Common myeloid progenitor, CD34-positive (primary cell): ENCODE data around the gene SHROOM2.
A peak's percentile ranks its signal among the peaks of the same experiment; 100 is the strongest.

Experiments
- CTCF ChIA-PET: fragments of 350-600 bp; sonication (Branson Sonifier 250); formaldehyde crosslinking; loops from one replicate; lab custom pipeline; 2021; ENCODE audit warnings: antibody characterized with exemption; lab: Charles Lee
- POLR2A ChIA-PET: fragments of 350-600 bp; sonication (Branson Sonifier 250); formaldehyde crosslinking; loops from one replicate; lab custom pipeline; 2021; ENCODE audit warnings: antibody characterized with exemption; lab: Charles Lee
- DNase-seq, 3 donors: peaks; one replicate each; pipeline versions ENCODE4 v3.0.0 to v3.0.0-alpha.2; 2013
- H3K27ac ChIP-seq, 2 experiments: 1 replicate in 1 of 2; 2 replicates in 1 of 2; pipeline ENCODE4 v1.7.0; 2013; ENCODE audit warnings: inconsistent platforms in 2 of 2, low read length in 2 of 2, mild to moderate bottlenecking in 2 of 2, low read depth in 1 of 2, moderate library complexity in 1 of 2; ENCODE audit not compliant: severe bottlenecking in 2 of 2, insufficient read depth in 1 of 2, poor library complexity in 1 of 2
- H3K27me3 ChIP-seq, 5 experiments: replicated peaks in 2 of 5; 1 replicate in 3 of 5; 2 replicates in 2 of 5; pipeline versions ENCODE4 v1.6.1 to v1.7.0; 2013; ENCODE audit warnings: low read length in 4 of 5, mild to moderate bottlenecking in 2 of 5, moderate library complexity in 2 of 5, inconsistent platforms in 1 of 5; ENCODE audit not compliant: insufficient read depth in 5 of 5, control insufficient read depth in 4 of 5
- H3K36me3 ChIP-seq, 4 experiments: 1 replicate in 2 of 4; 2 replicates in 2 of 4; pipeline versions ENCODE4 v1.6.1 to v1.7.0; 2013; ENCODE audit warnings: low read length in 3 of 4, control low read depth in 1 of 4, mild to moderate bottlenecking in 1 of 4; ENCODE audit not compliant: control insufficient read depth in 4 of 4, insufficient read depth in 4 of 4
- H3K4me1 ChIP-seq, 4 experiments: 1 replicate in 3 of 4; 2 replicates in 1 of 4; pipeline versions ENCODE4 v1.6.1 to v1.7.1; 2013; ENCODE audit warnings: low read length in 3 of 4, mild to moderate bottlenecking in 3 of 4, control low read depth in 1 of 4, inconsistent platforms in 1 of 4, moderate library complexity in 1 of 4; ENCODE audit not compliant: control insufficient read depth in 4 of 4, insufficient read depth in 4 of 4; ENCODE audit errors: control extremely low read depth in 1 of 4
- H3K4me3 ChIP-seq, 7 experiments: 1 replicate in 4 of 7; 2 replicates in 3 of 7; pipeline versions ENCODE4 v1.5.1 to v1.7.0; 2013; ENCODE audit warnings: mild to moderate bottlenecking in 7 of 7, low read length in 6 of 7, moderate library complexity in 6 of 7, inconsistent platforms in 2 of 7, low read depth in 2 of 7, control low read depth in 1 of 7; ENCODE audit not compliant: insufficient read depth in 4 of 7, control insufficient read depth in 1 of 7; ENCODE audit errors: extremely low read depth in 1 of 7
- H3K9me3 ChIP-seq, 5 experiments: 1 replicate in 4 of 5; 2 replicates in 1 of 5; pipeline versions ENCODE4 v1.6.1 to v1.7.1; 2013; ENCODE audit warnings: low read length in 4 of 5, mild to moderate bottlenecking in 2 of 5, inconsistent platforms in 1 of 5, low read depth in 1 of 5, moderate library complexity in 1 of 5; ENCODE audit not compliant: control insufficient read depth in 4 of 5, insufficient read depth in 2 of 5; ENCODE audit errors: control extremely low read depth in 1 of 5
- WGBS: methylation state at CpG from one replicate; pipeline ENCODE4 v1.1.5; 2013; ENCODE audit not compliant: insufficient coverage; 5-methylcytosine and 5-hydroxymethylcytosine counted together

Gene SHROOM2

GRCh38 chrX:9903146-9903545 lies 116.9 kb downstream of the SHROOM2 start:
- Histone ChIP-seq H3K9me3 (no peaks in the 10 kb centered on the region), H3K27me3 (no peaks in the 10 kb centered on the region), H3K4me1 (no peaks in the 10 kb centered on the region), H3K4me3 (no peak overlapping the region), H3K27ac (no peak overlapping the region), H3K36me3 (no peaks in the 10 kb centered on the region)
- ChIA-PET CTCF (no interaction called here), POLR2A (interaction anchor here (0.6 kb wide), 1 partner anchor 150 kb away, joined by 3 read pairs; no protein-coding TSS in a partner anchor)
- DNase-seq, result no peak
- WGBS, result 96% methylated on average over 4 of the region's 5 CpGs

GRCh38 chrX:9905288-9905687 lies 119.1 kb downstream of the SHROOM2 start:
- no peaks in the 10 kb centered on the region for H3K9me3 ChIP-seq
- ChIA-PET POLR2A (no interaction called here), CTCF (no interaction called here)
- no peaks in the 10 kb centered on the region for H3K36me3 ChIP-seq
- H3K27me3 ChIP-seq, result no peaks in the 10 kb centered on the region
- H3K4me1 ChIP-seq, result no peaks in the 10 kb centered on the region
- no peak for DNase-seq
- H3K4me3 ChIP-seq, result no peak overlapping the region
- no peak overlapping the region for H3K27ac ChIP-seq
- WGBS, result 87% methylated on average over 17 of the region's 17 CpGs

- no peaks in the 10 kb centered on the region for H3K9me3 ChIP-seq
- no peaks in the 10 kb centered on the region for H3K4me1 ChIP-seq
- no peaks in the 10 kb centered on the region for H3K27me3 ChIP-seq
- ChIA-PET CTCF (no interaction called here), POLR2A (no interaction called here)
- no peak overlapping the region for H3K27ac ChIP-seq
- 94% methylated on average over 2 of the region's 5 CpGs for WGBS
- H3K36me3 ChIP-seq, result no peaks in the 10 kb centered on the region
- H3K4me3 ChIP-seq, result no peak overlapping the region
- no peak for DNase-seq
Observed at GRCh38 chrX:9905721-9906120, 119.5 kb downstream of the SHROOM2 start.

GRCh38 chrX:9906919-9907318 lies 120.7 kb downstream of the SHROOM2 start:
- H3K27ac ChIP-seq, result no peak overlapping the region

GRCh38 chrX:9907645-9908387 lies 121.6 kb downstream of the SHROOM2 start:
- Histone ChIP-seq H3K4me3 (no peak overlapping the region), H3K4me1 (peaks cover 0 to 6% (median 0%) of the 10 kb centered on the region in 4 experiments), H3K36me3 (no peaks in the 10 kb centered on the region), H3K27ac (no peak overlapping the region), H3K27me3 (peaks cover 0 to 8% (median 0%) of the 10 kb centered on the region in 5 experiments), H3K9me3 (no peaks in the 10 kb centered on the region)
- CTCF ChIA-PET, result no interaction called here
- DNase-seq, result peak in 1 of 3 donors; percentile 3
- POLR2A ChIA-PET, result no interaction called here
- WGBS, result 93% methylated on average over 7 of the region's 8 CpGs

More at GRCh38 chrX:9906919-9907318, 120.7 kb downstream of the SHROOM2 start:
- ChIA-PET POLR2A (no interaction called here), CTCF (no interaction called here)
- no peaks in the 10 kb centered on the region for H3K27me3 ChIP-seq
- H3K4me3 ChIP-seq, result no peak overlapping the region
- 87% methylated on average over 10 of the region's 10 CpGs for WGBS
- no peaks in the 10 kb centered on the region for H3K36me3 ChIP-seq
- no peaks in the 10 kb centered on the region for H3K4me1 ChIP-seq
- DNase-seq, result no peak
- no peaks in the 10 kb centered on the region for H3K9me3 ChIP-seq

- H3K4me1 ChIP-seq, result peaks cover 0 to 6% (median 0%) of the 10 kb centered on the region in 4 experiments
- WGBS, result 94% methylated on average over 6 of the region's 6 CpGs
- H3K27me3 ChIP-seq, result peaks cover 0 to 17% (median 0%) of the 10 kb centered on the region in 5 experiments
- CTCF ChIA-PET, result no interaction called here
- no peak overlapping the region for H3K4me3 ChIP-seq
- no peaks in the 10 kb centered on the region for H3K36me3 ChIP-seq
- POLR2A ChIA-PET, result no interaction called here
- H3K27ac ChIP-seq, result no peak overlapping the region
- DNase-seq, result no peak
- H3K9me3 ChIP-seq, result no peaks in the 10 kb centered on the region
Observed at GRCh38 chrX:9909254-9909653, 123.0 kb downstream of the SHROOM2 start.

- no peaks in the 10 kb centered on the region for H3K9me3 ChIP-seq
- ChIA-PET CTCF (no interaction called here), POLR2A (no interaction called here)
- 77% methylated on average over 7 of the region's 7 CpGs for WGBS
- no peak for DNase-seq
- H3K4me3 ChIP-seq, result no peak overlapping the region
- H3K4me1 ChIP-seq, result peaks cover 0 to 6% (median 0%) of the 10 kb centered on the region in 4 experiments
- no peak overlapping the region for H3K27ac ChIP-seq
- no peaks in the 10 kb centered on the region for H3K36me3 ChIP-seq
- H3K27me3 ChIP-seq, result peaks cover 0 to 17% (median 0%) of the 10 kb centered on the region in 5 experiments
Observed at GRCh38 chrX:9911487-9911886, 125.3 kb downstream of the SHROOM2 start.
